Measurements from ENCODE around the gene ARHGDIG. TPM values are rescaled to one million over a fixed set of nuclear protein-coding genes. Genes with fewer than 3 reads are reported as not detected.

ARHGDIG gene
- total and polyA plus RNA-seq, 4 experiments from 2014 or later = 0.96 TPM; not detected in 3

DNA sequence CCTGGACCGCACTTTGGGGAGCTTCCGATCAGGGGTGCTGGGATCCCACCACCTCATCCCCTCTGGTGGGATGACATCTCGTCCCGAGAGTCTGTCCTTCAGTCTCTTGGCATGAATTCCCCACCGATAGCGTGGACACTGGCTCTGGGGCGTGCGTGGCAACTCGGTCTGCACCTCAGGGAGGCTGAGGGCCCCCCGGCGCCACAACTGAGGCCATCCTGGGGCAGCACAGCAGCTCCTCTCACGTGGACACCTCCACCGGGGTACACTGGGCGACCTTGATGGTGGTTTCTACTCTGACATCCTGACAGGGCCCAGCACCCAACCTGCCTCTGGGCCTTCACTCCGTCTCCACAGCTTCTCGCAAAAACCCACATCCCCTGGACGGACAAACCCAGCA is 11.1 kb downstream of the ARHGDIG start:
- no peak overlapping the region for H3K27ac ChIP-seq (ENCODE audit: low read depth, low read length)
- no peak overlapping the region for H3K4me3 Mint-ChIP-seq
- ChIA-PET POLR2A (ENCODE audit: partially characterized antibody) (no interaction called here), CTCF (ENCODE audit: partially characterized antibody) (no interaction called here)
- no peaks in the 10 kb centered on the region for H3K4me1 Mint-ChIP-seq
- peaks cover 35% of the 10 kb centered on the region for H3K36me3 ChIP-seq (ENCODE audit: insufficient read depth, low read length)
- H3K9me3 ChIP-seq (ENCODE audit: control insufficient read depth in 1 of 2, low read length in 2 of 2) = no peaks in the 10 kb centered on the region
- no peak overlapping the region for H3K4me3 ChIP-seq (ENCODE audit: low read length in 2 of 2)
- DNase-seq = no peak
- no peaks in the 10 kb centered on the region for H3K4me1 ChIP-seq (ENCODE audit: insufficient read depth, low read length)
- intact Hi-C loops (cut with micrococcal nuclease) = no loop called here
- H3K27me3 ChIP-seq (ENCODE audit: insufficient read depth, low read length) = no peaks in the 10 kb centered on the region
- no peaks in the 10 kb centered on the region for H3K27me3 Mint-ChIP-seq
- H3K36me3 Mint-ChIP-seq = peaks cover 17 to 34% of the 10 kb centered on the region in 2 donors
- no peak overlapping the region for H3K27ac Mint-ChIP-seq
- H3K9me3 Mint-ChIP-seq = peaks cover 0 to 3% (median 0%) of the 10 kb centered on the region in 8 donors

DNA sequence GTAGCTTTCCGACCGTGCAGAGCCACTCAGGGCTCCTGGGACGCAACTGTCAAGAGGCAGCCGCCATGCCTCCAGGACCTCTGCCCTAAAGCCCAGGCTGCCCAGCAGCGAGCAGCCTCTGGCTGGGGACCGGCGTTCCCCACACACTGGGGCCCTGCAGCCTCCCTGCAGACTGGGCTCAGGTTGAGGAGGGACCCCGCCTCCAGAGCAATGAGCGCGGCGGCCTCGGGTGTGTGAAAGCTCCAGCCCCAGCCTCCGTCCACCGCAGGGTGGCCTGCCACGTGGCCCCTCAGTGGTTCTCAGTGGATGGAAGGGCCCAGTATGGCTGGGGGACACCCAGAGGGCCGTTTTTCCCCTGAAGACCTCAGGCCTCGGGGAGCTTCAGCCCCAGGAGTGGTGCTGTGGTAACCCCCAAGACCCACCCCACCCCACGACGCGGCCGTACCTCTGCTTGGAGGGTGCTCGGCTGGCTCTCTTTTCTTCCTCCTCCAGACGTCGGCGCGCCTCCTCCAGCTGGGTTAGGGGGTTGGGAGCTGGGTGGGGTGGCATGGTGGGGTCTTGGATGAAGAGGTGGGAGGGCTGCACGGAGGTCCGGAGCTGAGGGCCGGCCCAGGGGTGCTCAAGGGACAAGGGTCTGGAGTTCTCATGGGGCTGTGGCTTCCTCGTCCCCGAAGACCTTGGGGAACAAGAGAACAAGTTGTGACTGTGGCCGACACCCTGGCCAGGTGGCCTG is 12.8 kb downstream of the ARHGDIG start:
- ChIA-PET CTCF (ENCODE audit: partially characterized antibody) (no interaction called here), POLR2A (ENCODE audit: partially characterized antibody) (no interaction called here)
- Histone ChIP-seq H3K36me3 (ENCODE audit: insufficient read depth, low read length) (peaks cover 36% of the 10 kb centered on the region), H3K9me3 (ENCODE audit: control insufficient read depth in 1 of 2, low read length in 2 of 2) (no peaks in the 10 kb centered on the region), H3K4me1 (ENCODE audit: insufficient read depth, low read length) (no peaks in the 10 kb centered on the region), H3K27ac (ENCODE audit: low read depth, low read length) (no peak overlapping the region), H3K4me3 (ENCODE audit: low read length in 2 of 2) (no peak overlapping the region), H3K27me3 (ENCODE audit: insufficient read depth, low read length) (no peaks in the 10 kb centered on the region)
- Mint-ChIP-seq H3K36me3 (peaks cover 9 to 25% of the 10 kb centered on the region in 2 donors), H3K9me3 (no peaks in the 10 kb centered on the region), H3K27me3 (no peaks in the 10 kb centered on the region), H3K4me1 (no peaks in the 10 kb centered on the region), H3K4me3 (no peak overlapping the region), H3K27ac (no peak overlapping the region)
- intact Hi-C loops (cut with micrococcal nuclease) = no loop called here
- DNase-seq = no peak

DNA sequence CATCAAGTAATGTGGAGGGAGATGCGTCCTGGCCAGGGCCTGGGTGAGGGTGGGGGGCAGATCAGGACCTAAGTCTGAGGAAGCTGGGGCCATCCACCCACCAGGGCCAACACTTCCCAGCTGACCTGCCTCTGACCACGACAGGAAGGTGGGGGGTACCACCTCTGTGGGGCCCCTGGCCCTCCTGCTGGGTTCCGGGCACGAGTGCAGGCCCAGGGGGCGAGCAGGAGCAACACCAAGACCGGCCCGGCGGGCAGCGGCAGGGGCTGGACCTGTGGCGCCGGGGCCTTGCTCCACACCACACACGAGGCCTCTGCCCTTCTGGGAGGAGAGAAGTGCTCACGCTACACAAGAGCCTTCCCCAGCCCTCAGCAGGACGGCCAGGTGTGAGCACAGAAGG is 15.9 kb downstream of the ARHGDIG start:
- Histone ChIP-seq H3K27me3 (ENCODE audit: insufficient read depth, low read length) (no peaks in the 10 kb centered on the region), H3K9me3 (ENCODE audit: control insufficient read depth in 1 of 2, low read length in 2 of 2) (no peaks in the 10 kb centered on the region), H3K36me3 (ENCODE audit: insufficient read depth, low read length) (peaks cover 29% of the 10 kb centered on the region), H3K4me3 (ENCODE audit: low read length in 2 of 2) (no peak overlapping the region), H3K27ac (ENCODE audit: low read depth, low read length) (no peak overlapping the region), H3K4me1 (ENCODE audit: insufficient read depth, low read length) (no peaks in the 10 kb centered on the region)
- ChIA-PET CTCF (ENCODE audit: partially characterized antibody) (interaction anchor here (1.5 kb wide), 1 partner anchor 190 kb away, joined by 4 read pairs; no protein-coding TSS in a partner anchor), POLR2A (ENCODE audit: partially characterized antibody) (no interaction called here)
- intact Hi-C loops (cut with micrococcal nuclease) = no loop called here
- Mint-ChIP-seq H3K27me3 (no peaks in the 10 kb centered on the region), H3K36me3 (peaks cover 6 to 29% of the 10 kb centered on the region in 2 donors), H3K4me3 (no peak overlapping the region), H3K9me3 (no peaks in the 10 kb centered on the region), H3K27ac (no peak overlapping the region), H3K4me1 (no peaks in the 10 kb centered on the region)
- DNase-seq = no peak

DNA sequence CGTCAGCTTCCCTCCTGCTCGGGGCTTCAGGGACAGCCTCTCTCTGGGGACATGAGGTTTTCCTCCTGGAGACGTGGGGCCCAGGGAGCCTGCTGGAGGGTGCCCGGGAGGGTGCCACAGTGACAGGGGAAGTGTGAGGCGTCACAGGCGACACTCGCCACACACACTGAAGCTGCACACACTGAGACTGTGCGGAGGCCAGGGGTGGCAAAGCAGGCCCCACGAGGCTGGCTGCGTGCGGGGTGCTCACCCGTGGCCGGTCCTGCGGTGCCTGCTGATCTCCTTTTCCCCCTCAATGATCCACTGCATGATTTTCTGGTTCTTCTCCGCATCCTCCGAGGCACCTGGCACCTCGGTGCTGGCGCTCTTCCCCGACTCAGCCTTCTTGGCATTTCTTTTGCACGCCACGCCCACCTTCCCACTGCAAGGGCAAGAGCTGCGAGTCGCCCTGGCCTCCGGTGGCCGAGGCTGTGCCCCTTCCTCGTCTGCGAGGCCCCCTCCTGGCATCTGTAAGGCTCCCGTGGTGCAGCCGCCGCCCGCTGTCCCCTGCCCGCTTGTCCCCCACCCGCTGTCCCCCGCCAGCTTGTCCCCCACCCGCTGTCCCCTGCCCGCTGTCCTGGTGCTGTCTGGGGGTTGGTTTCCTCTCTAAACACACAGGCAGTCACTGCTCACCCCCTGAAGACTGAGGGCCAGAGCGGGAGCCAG is 16.6 kb downstream of the ARHGDIG start:
- Histone ChIP-seq H3K9me3 (ENCODE audit: control insufficient read depth in 1 of 2, low read length in 2 of 2) (no peaks in the 10 kb centered on the region), H3K36me3 (ENCODE audit: insufficient read depth, low read length) (peaks cover 24% of the 10 kb centered on the region), H3K4me3 (ENCODE audit: low read length in 2 of 2) (no peak overlapping the region), H3K27me3 (ENCODE audit: insufficient read depth, low read length) (no peaks in the 10 kb centered on the region), H3K4me1 (ENCODE audit: insufficient read depth, low read length) (no peaks in the 10 kb centered on the region), H3K27ac (ENCODE audit: low read depth, low read length) (no peak overlapping the region)
- Mint-ChIP-seq H3K27ac (no peak overlapping the region), H3K27me3 (no peaks in the 10 kb centered on the region), H3K36me3 (peaks cover 5 to 28% of the 10 kb centered on the region in 2 donors), H3K4me3 (no peak overlapping the region), H3K9me3 (no peaks in the 10 kb centered on the region), H3K4me1 (no peaks in the 10 kb centered on the region)
- CTCF ChIA-PET (ENCODE audit: partially characterized antibody) = interaction anchor here (1.5 kb wide), 1 partner anchor 190 kb away, joined by 4 read pairs; no protein-coding TSS in a partner anchor
- DNase-seq = no peak
- intact Hi-C loops (cut with micrococcal nuclease) = no loop called here
- POLR2A ChIA-PET (ENCODE audit: partially characterized antibody) = no interaction called here

DNA sequence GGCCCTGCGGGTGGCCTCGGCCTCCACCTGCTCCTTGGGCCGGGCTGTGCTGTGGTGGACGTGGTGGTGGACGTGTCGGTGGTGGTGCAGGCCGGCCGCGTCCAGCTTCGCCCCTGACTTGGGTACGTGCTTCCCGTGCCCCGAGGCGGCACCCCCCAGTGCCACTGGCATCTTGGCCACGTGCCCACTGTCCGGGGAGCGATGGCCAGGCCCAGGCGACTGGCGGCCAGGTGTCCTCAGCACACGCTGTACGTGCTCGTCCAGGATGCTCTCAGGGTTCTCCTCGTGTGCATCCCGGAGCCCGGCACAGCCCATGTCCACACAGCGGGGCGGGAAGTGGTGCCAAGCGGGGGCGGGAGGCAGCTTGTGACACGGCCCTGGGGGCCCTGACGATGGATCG is 17.4 kb downstream of the ARHGDIG start:
- no peak overlapping the region for H3K4me3 Mint-ChIP-seq

DNA sequence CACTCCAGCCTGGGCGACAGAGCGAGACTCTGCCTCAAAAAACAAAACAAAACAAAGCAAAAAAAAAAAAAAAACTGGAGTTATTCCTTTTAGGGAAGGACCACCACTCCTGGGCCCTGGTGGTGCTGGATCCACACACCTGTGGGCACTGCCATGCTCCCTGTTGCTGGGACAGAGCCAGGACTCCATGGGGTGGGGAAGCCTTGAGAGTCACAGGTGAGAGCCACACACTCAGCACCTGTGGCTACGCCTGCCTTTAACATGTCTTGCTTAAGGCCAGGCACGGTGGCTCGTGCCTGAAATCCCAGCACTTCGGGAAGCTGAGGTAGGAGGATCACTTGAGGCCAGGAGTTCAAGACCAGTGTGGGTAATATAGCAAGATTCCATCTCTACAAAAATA is 20.8 kb downstream of the ARHGDIG start:
- H3K9me3 Mint-ChIP-seq = no peaks in the 10 kb centered on the region
- no peak overlapping the region for H3K4me3 Mint-ChIP-seq

More for the DNA sequence above, 17.4 kb downstream of the ARHGDIG start:
- peak in 1 of 5 donors; percentile 5 for DNase-seq
- Mint-ChIP-seq H3K27ac (no peak overlapping the region), H3K9me3 (no peaks in the 10 kb centered on the region), H3K36me3 (peaks cover under 1 to 27% of the 10 kb centered on the region in 2 donors), H3K27me3 (no peaks in the 10 kb centered on the region), H3K4me1 (no peaks in the 10 kb centered on the region)
- Histone ChIP-seq H3K27ac (ENCODE audit: low read depth, low read length) (no peak overlapping the region), H3K27me3 (ENCODE audit: insufficient read depth, low read length) (no peaks in the 10 kb centered on the region), H3K4me3 (ENCODE audit: low read length in 2 of 2) (no peak overlapping the region), H3K4me1 (ENCODE audit: insufficient read depth, low read length) (no peaks in the 10 kb centered on the region), H3K9me3 (ENCODE audit: control insufficient read depth in 1 of 2, low read length in 2 of 2) (no peaks in the 10 kb centered on the region), H3K36me3 (ENCODE audit: insufficient read depth, low read length) (peaks cover 24% of the 10 kb centered on the region)
- CTCF ChIA-PET (ENCODE audit: partially characterized antibody) = no interaction called here
- POLR2A ChIA-PET (ENCODE audit: partially characterized antibody) = no interaction called here
- intact Hi-C loops (cut with micrococcal nuclease) = no loop called here

DNA sequence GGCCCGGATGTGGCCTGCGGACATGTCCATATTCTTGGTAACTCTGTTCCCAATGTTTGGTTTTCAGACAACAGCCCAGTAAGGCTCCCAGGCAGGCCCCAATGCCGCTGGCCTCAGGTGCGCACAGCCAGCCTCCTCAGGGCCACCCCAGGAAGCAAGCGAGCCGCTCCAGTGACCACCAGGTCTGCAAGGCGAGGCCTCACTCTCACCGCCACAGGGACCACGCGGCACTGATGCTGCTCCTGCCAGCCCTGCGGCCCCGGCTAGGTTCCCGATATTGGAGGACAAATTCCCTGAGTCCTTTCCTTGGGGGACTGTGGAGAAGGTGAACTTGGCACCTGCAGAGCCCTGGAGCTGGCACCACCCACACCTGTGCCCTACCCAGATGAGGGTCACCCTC is 21.6 kb downstream of the ARHGDIG start:
- peaks cover 0 to 3% (median 1%) of the 10 kb centered on the region in 4 donors for H3K4me1 Mint-ChIP-seq
- POLR2A ChIA-PET (ENCODE audit: partially characterized antibody) = no interaction called here
- H3K27ac Mint-ChIP-seq = no peak overlapping the region
- intact Hi-C loops (cut with micrococcal nuclease) = no loop called here
- no peaks in the 10 kb centered on the region for H3K27me3 Mint-ChIP-seq
- DNase-seq = no peak
- Histone ChIP-seq H3K4me1 (ENCODE audit: insufficient read depth, low read length) (no peaks in the 10 kb centered on the region), H3K27me3 (ENCODE audit: insufficient read depth, low read length) (no peaks in the 10 kb centered on the region), H3K27ac (ENCODE audit: low read depth, low read length) (no peak overlapping the region), H3K4me3 (ENCODE audit: low read length in 2 of 2) (no peak overlapping the region), H3K9me3 (ENCODE audit: control insufficient read depth in 1 of 2, low read length in 2 of 2) (no peaks in the 10 kb centered on the region), H3K36me3 (ENCODE audit: insufficient read depth, low read length) (peaks cover 30% of the 10 kb centered on the region)
- H3K36me3 Mint-ChIP-seq = peaks cover 13 to 42% of the 10 kb centered on the region in 2 donors
- CTCF ChIA-PET (ENCODE audit: partially characterized antibody) = no interaction called here
- H3K9me3 Mint-ChIP-seq = no peaks in the 10 kb centered on the region
- H3K4me3 Mint-ChIP-seq = no peak overlapping the region

More for the DNA sequence above, 20.8 kb downstream of the ARHGDIG start:
- ChIA-PET CTCF (ENCODE audit: partially characterized antibody) (no interaction called here), POLR2A (ENCODE audit: partially characterized antibody) (no interaction called here)
- no peaks in the 10 kb centered on the region for H3K27me3 ChIP-seq (ENCODE audit: insufficient read depth, low read length)
- no peak overlapping the region for H3K27ac ChIP-seq (ENCODE audit: low read depth, low read length)
- H3K36me3 Mint-ChIP-seq = peaks cover 8 to 37% of the 10 kb centered on the region in 2 donors
- intact Hi-C loops (cut with micrococcal nuclease) = no loop called here
- H3K4me1 ChIP-seq (ENCODE audit: insufficient read depth, low read length) = no peaks in the 10 kb centered on the region
- no peak overlapping the region for H3K27ac Mint-ChIP-seq
- no peak overlapping the region for H3K4me3 ChIP-seq (ENCODE audit: low read length in 2 of 2)
- DNase-seq = no peak
- H3K9me3 ChIP-seq (ENCODE audit: control insufficient read depth in 1 of 2, low read length in 2 of 2) = no peaks in the 10 kb centered on the region
- peaks cover 28% of the 10 kb centered on the region for H3K36me3 ChIP-seq (ENCODE audit: insufficient read depth, low read length)
- H3K4me1 Mint-ChIP-seq = peaks cover 0 to 3% (median 1%) of the 10 kb centered on the region in 4 donors
- H3K27me3 Mint-ChIP-seq = no peaks in the 10 kb centered on the region

Measured in CD4-positive, alpha-beta memory T cell (primary cell).